Right ventricle myocardium inferior (tissue), 1 donor: Measurements from ENCODE around the gene UBAC2. TPM values are rescaled to one million over a fixed set of nuclear protein-coding genes. Genes with fewer than 3 reads are reported as not detected.
A peak's percentile ranks its signal among the peaks of the same experiment; 100 is the strongest.

Experiments used
- ATAC-seq: fragments of 200-7000 bp; cut with Tn5 transposase; one replicate; pipeline ENCODE4 v1.9.1; 2020; ENCODE audit warnings: mild to moderate bottlenecking, moderate library complexity
- DNase-seq: peaks from one replicate; pipeline ENCODE4 v3.0.0; 2021; ENCODE audit errors: missing footprints
- intact Hi-C: fragments of 100-400 bp; cut with DNase I; formaldehyde crosslinking; loops from one replicate; pipeline ENCODE4 v1.11.0; 2022
- total RNA-seq: library from RNA; stranded (reverse); fragmentation: NEBNext Ultra II Directional; extraction: Animal tissue kit (Norgen Biotek cat#: 25700); gene quantifications from one replicate; pipeline ENCODE4 v1.2.1, GENCODE V29; 2021
- donor health status: DM: no; HTN: yes; CAD: no; lungs with severe emphysema.

Gene UBAC2
- total RNA-seq, 1 donor from 2014 or later, result 39.1 TPM

- intact Hi-C loops, result no loop called here
- ATAC-seq (no peak), DNase-seq (no peak)
Observed at GRCh38 chr13:99279637-99280036, 79.0 kb downstream of the UBAC2 start.

GRCh38 chr13:99280166-99280565 is 79.5 kb downstream of the UBAC2 start:
- ATAC-seq (no peak), DNase-seq (no peak)
- intact Hi-C loops, result no loop called here

- intact Hi-C loops, result no loop called here
- ATAC-seq, result peak; percentile 74
Observed at GRCh38 chr13:99281811-99282263, 81.2 kb downstream of the UBAC2 start.

GRCh38 chr13:99282264-99283231 is 81.9 kb downstream of the UBAC2 start:
- ATAC-seq, result no peak
- no peak for DNase-seq
- intact Hi-C loops, result no loop called here

More at GRCh38 chr13:99281811-99282263, 81.2 kb downstream of the UBAC2 start:
- DNase-seq, result peak; percentile 86

GRCh38 chr13:99285432-99286182 is 85.0 kb downstream of the UBAC2 start:
- ATAC-seq (peak; percentile 73), DNase-seq (no peak)
- intact Hi-C loops, result no loop called here

- DNase-seq (no peak), ATAC-seq (no peak)
- intact Hi-C loops, result no loop called here
Observed at GRCh38 chr13:99287551-99287950, 86.9 kb downstream of the UBAC2 start.

GRCh38 chr13:99288089-99288488 is 87.4 kb downstream of the UBAC2 start:
- intact Hi-C loops, result no loop called here
- ATAC-seq, result no peak
- no peak for DNase-seq

- intact Hi-C loops, result no loop called here
- no peak for DNase-seq
Observed at GRCh38 chr13:99289271-99289670, 88.6 kb downstream of the UBAC2 start.

GRCh38 chr13:99289674-99290337 is 89.2 kb downstream of the UBAC2 start:
- DNase-seq (no peak), ATAC-seq (no peak)
- intact Hi-C loops, result no loop called here

More at GRCh38 chr13:99289271-99289670, 88.6 kb downstream of the UBAC2 start:
- ATAC-seq, result no peak

GRCh38 chr13:99290894-99291293 is 90.2 kb downstream of the UBAC2 start:
- ATAC-seq (no peak), DNase-seq (no peak)
- intact Hi-C loops, result no loop called here

- DNase-seq (no peak), ATAC-seq (no peak)
- intact Hi-C loops, result no loop called here
Observed at GRCh38 chr13:99293178-99293577, 92.5 kb downstream of the UBAC2 start.

- no peak for ATAC-seq
- no peak for DNase-seq
- intact Hi-C loops, result no loop called here
Observed at GRCh38 chr13:99294198-99294597, 93.5 kb downstream of the UBAC2 start.

- intact Hi-C loops, result no loop called here
- DNase-seq (no peak), ATAC-seq (no peak)
Observed at GRCh38 chr13:99294958-99295357, 94.3 kb downstream of the UBAC2 start.

- ATAC-seq, result no peak
- intact Hi-C loops, result no loop called here
- no peak for DNase-seq
Observed at GRCh38 chr13:99295488-99296252, 95.0 kb downstream of the UBAC2 start.

GRCh38 chr13:99296398-99296797 is 95.7 kb downstream of the UBAC2 start:
- no peak for ATAC-seq
- intact Hi-C loops, result no loop called here
- DNase-seq, result no peak

- no peak for ATAC-seq
- intact Hi-C loops, result no loop called here
- no peak for DNase-seq
Observed at GRCh38 chr13:99297331-99297730, 96.7 kb downstream of the UBAC2 start.

- intact Hi-C loops, result no loop called here
- DNase-seq, result no peak
- no peak for ATAC-seq
Observed at GRCh38 chr13:99298056-99298455, 97.4 kb downstream of the UBAC2 start.

GRCh38 chr13:99299256-99299919 is 98.7 kb downstream of the UBAC2 start:
- intact Hi-C loops, result no loop called here
- DNase-seq, result no peak
- ATAC-seq, result no peak
